CD4-positive, CD25-positive, alpha-beta regulatory T cell (primary cell): Measurements from ENCODE around the gene MEIS2. TPM values are rescaled to one million over a fixed set of nuclear protein-coding genes. Genes with fewer than 3 reads are reported as not detected.

ENCODE experiments used
- ATAC-seq, 2 donors: fragments of 150-1000 bp; cut with Tn5 transposase; one replicate each; pipeline ENCODE4 v1.10.0; 2021; ENCODE audit warnings: low read depth in 2 of 2, moderate number of reproducible peaks in 2 of 2, moderate library complexity in 1 of 2
- DNase-seq, 3 donors: peaks; one replicate each; pipeline versions ENCODE4 v3.0.0 to v3.0.0-alpha.2; 2012 to 2022; ENCODE audit warnings: mixed read lengths in 1 of 3
- H3K27ac ChIP-seq: one replicate; pipeline ENCODE4 v1.7.0; 2013; ENCODE audit warnings: mild to moderate bottlenecking, low read length; ENCODE audit not compliant: insufficient read depth, poor library complexity, severe bottlenecking
- H3K27me3 ChIP-seq: one replicate; pipeline ENCODE4 v1.7.0; 2013; ENCODE audit warnings: low read length; ENCODE audit not compliant: control insufficient read depth, insufficient read depth
- H3K36me3 ChIP-seq: one replicate; pipeline ENCODE4 v1.7.0; 2013; ENCODE audit warnings: mild to moderate bottlenecking, low read length, moderate library complexity; ENCODE audit not compliant: control insufficient read depth, insufficient read depth
- H3K4me1 ChIP-seq: 2 replicates; pipeline ENCODE4 v1.7.0; 2013; ENCODE audit warnings: mild to moderate bottlenecking, low read length; ENCODE audit not compliant: insufficient read depth, control insufficient read depth, poor library complexity, severe bottlenecking
- H3K4me3 ChIP-seq: one replicate; pipeline ENCODE4 v1.7.0; 2013; ENCODE audit warnings: low read depth, mild to moderate bottlenecking, low read length, moderate library complexity
- H3K9me3 ChIP-seq, 2 experiments: 1 replicate in 1 of 2; 2 replicates in 1 of 2; pipeline ENCODE4 v1.7.0; 2013; ENCODE audit warnings: low read length in 2 of 2, mild to moderate bottlenecking in 1 of 2, moderate library complexity in 1 of 2; ENCODE audit not compliant: control insufficient read depth in 2 of 2
- H3K27ac Mint-ChIP-seq, 3 donors: one replicate each; pipeline ENCODE4 v1.8.0; 2020 to 2022; ENCODE audit warnings: mild to moderate bottlenecking in 3 of 3, mixed read lengths in 3 of 3, moderate library complexity in 2 of 3
- H3K27me3 Mint-ChIP-seq: one replicate; pipeline ENCODE4 v1.8.0; 2022; ENCODE audit warnings: mild to moderate bottlenecking, mixed read lengths
- H3K36me3 Mint-ChIP-seq: one replicate; pipeline ENCODE4 v1.8.0; 2020; ENCODE audit warnings: mixed read lengths
- H3K4me1 Mint-ChIP-seq, 4 donors: one replicate each; pipeline ENCODE4 v1.8.0; 2020 to 2022; ENCODE audit warnings: mixed read lengths in 4 of 4, mild to moderate bottlenecking in 1 of 4
- H3K4me3 Mint-ChIP-seq, 4 donors: one replicate each; pipeline ENCODE4 v1.8.0; 2020 to 2022; ENCODE audit warnings: mild to moderate bottlenecking in 4 of 4, mixed read lengths in 4 of 4, moderate library complexity in 3 of 4
- H3K9me3 Mint-ChIP-seq, 7 donors: one replicate each; pipeline ENCODE4 v1.8.0; 2020 to 2022; ENCODE audit warnings: mixed read lengths in 7 of 7, mild to moderate bottlenecking in 3 of 7, moderate library complexity in 2 of 7
- polyA plus RNA-seq, 4 donors: library from polyadenylated mRNA; unstranded; fragments of 300-500 nt; fragmentation: Illumina TruSeq; gene quantifications; one replicate each; pipeline ENCODE4 v1.2.3, GENCODE V29; 2021
- total RNA-seq: library from RNA; stranded (reverse); gene quantifications from one replicate; pipeline ENCODE4 v1.2.3, GENCODE V29; 2022

MEIS2 gene
- total and polyA plus RNA-seq, 5 donors from 2014 or later, result not detected

DNA sequence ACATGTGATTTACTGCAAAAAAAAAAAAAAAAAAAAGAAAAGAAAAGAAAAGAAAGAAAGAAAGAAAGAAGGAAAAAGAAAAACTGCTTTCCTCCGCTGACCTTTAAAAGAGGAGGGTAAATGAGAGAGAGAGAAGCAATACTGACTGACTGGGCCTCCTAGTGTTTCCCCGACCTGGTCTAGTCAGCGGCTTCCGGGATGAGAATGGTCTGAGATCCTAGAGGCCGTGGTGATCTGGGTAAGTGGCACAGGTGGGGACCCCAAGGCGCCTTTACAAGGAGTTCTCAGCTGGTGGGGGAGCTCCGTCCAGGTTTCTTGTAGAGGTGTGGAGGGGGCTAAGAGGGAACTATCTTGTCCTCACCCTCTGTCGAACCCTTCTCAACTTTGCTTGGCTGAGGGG, 223.1 kb downstream of the MEIS2 start:
- DNase-seq, result no peak
- Mint-ChIP-seq H3K4me3 (peak overlapping the region in 1 of 4 donors; percentile 13), H3K9me3 (peaks cover 0 to 13% (median 0%) of the 10 kb centered on the region in 7 donors), H3K27ac (no peak overlapping the region), H3K27me3 (peaks cover 70% of the 10 kb centered on the region), H3K4me1 (peaks cover 0 to 7% (median 2%) of the 10 kb centered on the region in 4 donors), H3K36me3 (no peaks in the 10 kb centered on the region)
- no peak for ATAC-seq
- no peak overlapping the region for H3K27ac ChIP-seq
- H3K27me3 ChIP-seq, result peaks cover 44% of the 10 kb centered on the region
- no peak overlapping the region for H3K4me3 ChIP-seq
- H3K36me3 ChIP-seq, result no peaks in the 10 kb centered on the region
- no peaks in the 10 kb centered on the region for H3K9me3 ChIP-seq
- H3K4me1 ChIP-seq, result no peaks in the 10 kb centered on the region

DNA sequence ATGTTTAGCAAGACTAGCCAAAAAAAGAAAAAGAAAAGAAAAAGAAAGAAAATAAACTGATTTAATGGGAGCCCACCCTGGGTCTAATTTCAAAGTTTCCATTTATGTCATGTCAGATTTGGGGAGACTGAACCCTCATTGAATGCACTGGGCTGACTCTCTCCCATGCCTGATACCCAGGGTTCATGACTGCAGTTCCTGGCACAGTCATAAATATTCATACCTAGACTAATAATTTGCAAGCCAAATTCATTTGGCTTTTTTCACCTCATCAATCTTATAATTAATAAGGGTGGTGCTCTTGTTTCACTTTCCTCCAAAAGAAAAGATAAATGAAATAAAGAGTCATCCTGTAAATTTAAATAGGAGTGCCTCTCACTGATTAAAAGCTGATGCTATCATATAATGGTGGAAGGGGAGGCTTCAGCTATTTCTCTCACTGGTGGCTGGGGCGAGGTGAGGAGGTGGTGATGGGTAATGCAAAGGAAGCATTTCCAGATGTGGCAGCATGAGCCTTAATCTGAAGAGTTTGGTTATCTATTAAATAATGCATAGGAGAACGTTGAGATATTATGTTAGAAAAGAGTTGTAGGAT, 224.5 kb downstream of the MEIS2 start:
- Mint-ChIP-seq H3K27ac (no peak overlapping the region), H3K36me3 (no peaks in the 10 kb centered on the region), H3K9me3 (peaks cover 0 to 11% (median 0%) of the 10 kb centered on the region in 7 donors), H3K4me3 (no peak overlapping the region), H3K27me3 (peaks cover 57% of the 10 kb centered on the region), H3K4me1 (peaks cover 0 to 7% (median 2%) of the 10 kb centered on the region in 4 donors)
- H3K27ac ChIP-seq, result no peak overlapping the region
- H3K36me3 ChIP-seq, result no peaks in the 10 kb centered on the region
- no peak overlapping the region for H3K4me3 ChIP-seq
- no peak for DNase-seq
- peaks cover 31% of the 10 kb centered on the region for H3K27me3 ChIP-seq
- ATAC-seq, result no peak
- H3K4me1 ChIP-seq, result no peaks in the 10 kb centered on the region
- H3K9me3 ChIP-seq, result no peaks in the 10 kb centered on the region

DNA sequence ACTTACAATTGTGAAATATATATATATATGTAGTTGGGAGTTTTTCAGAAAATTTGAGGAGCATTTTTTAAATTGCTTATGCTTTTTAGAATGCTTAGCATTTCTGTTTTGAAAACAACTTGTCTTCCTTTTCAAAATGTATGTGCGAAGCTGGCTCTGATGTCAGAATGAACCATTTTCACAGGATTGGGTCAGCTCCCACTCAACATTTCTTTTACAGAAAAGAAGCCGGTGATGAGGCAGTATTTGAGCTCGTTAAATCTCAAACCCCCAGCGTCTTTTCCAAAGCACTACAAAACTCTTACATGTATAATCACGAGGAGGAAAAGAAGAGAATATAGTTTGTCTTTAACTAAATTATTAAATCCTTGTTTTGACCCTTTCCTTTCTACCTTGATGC, 225.4 kb downstream of the MEIS2 start:
- peaks cover 29% of the 10 kb centered on the region for H3K27me3 ChIP-seq
- DNase-seq, result no peak
- no peak overlapping the region for H3K27ac ChIP-seq
- Mint-ChIP-seq H3K36me3 (no peaks in the 10 kb centered on the region), H3K9me3 (peaks cover 0 to 11% (median 0%) of the 10 kb centered on the region in 7 donors), H3K27ac (no peak overlapping the region), H3K4me1 (peaks cover 0 to 7% (median 2%) of the 10 kb centered on the region in 4 donors), H3K4me3 (no peak overlapping the region), H3K27me3 (peaks cover 51% of the 10 kb centered on the region)
- H3K4me1 ChIP-seq, result no peaks in the 10 kb centered on the region
- no peaks in the 10 kb centered on the region for H3K36me3 ChIP-seq
- H3K9me3 ChIP-seq, result no peaks in the 10 kb centered on the region
- ATAC-seq, result no peak
- H3K4me3 ChIP-seq, result no peak overlapping the region

DNA sequence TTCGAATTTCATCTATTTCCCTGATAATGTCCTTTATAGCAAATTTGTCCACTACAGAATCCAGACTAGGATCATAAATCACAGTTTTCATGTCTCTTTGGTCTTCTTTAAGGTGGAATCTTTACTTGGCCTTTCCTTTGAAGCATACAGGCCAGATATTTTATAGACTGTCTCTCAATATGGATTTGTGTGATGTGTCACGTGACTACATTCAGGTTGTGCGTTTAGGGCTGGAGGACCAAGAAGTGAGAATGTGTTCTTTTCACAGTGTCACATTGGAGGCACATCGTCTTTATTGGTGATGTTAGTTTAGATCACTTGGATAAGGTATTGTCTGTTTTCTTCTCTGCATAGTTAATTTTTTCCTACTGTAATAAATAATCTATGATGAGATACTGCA, 232.9 kb downstream of the MEIS2 start:
- Mint-ChIP-seq H3K27me3 (no peaks in the 10 kb centered on the region), H3K27ac (no peak overlapping the region), H3K4me1 (no peaks in the 10 kb centered on the region), H3K9me3 (no peaks in the 10 kb centered on the region), H3K36me3 (no peaks in the 10 kb centered on the region), H3K4me3 (no peak overlapping the region)
- ATAC-seq (no peak), DNase-seq (no peak)
- Histone ChIP-seq H3K36me3 (no peaks in the 10 kb centered on the region), H3K4me1 (no peaks in the 10 kb centered on the region), H3K4me3 (no peak overlapping the region), H3K9me3 (no peaks in the 10 kb centered on the region), H3K27me3 (no peaks in the 10 kb centered on the region), H3K27ac (no peak overlapping the region)

DNA sequence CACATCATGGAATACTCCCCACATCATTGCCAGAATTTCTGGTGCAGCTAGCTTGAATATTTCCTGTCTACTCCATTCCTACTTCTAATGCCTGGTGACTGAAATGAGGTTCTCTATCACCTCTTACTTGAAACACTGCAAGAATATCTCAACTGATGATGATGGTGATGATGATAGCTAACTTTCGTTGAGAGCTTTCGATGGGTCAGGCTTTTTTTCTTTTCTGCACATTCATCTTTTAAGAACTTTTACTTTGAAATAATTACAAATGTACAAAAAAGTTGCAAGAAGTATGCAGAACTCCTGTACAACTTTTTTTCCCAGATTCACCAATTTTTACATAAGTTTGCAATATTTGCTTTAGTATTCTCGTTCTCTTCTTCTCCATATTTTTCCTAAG, 233.5 kb downstream of the MEIS2 start:
- H3K4me1 ChIP-seq, result no peaks in the 10 kb centered on the region
- ATAC-seq, result no peak
- H3K27me3 ChIP-seq, result no peaks in the 10 kb centered on the region
- Mint-ChIP-seq H3K9me3 (peaks cover 0 to 2% (median 0%) of the 10 kb centered on the region in 7 donors), H3K4me3 (no peak overlapping the region), H3K27ac (no peak overlapping the region), H3K36me3 (no peaks in the 10 kb centered on the region), H3K27me3 (no peaks in the 10 kb centered on the region), H3K4me1 (no peaks in the 10 kb centered on the region)
- no peak for DNase-seq
- H3K36me3 ChIP-seq, result no peaks in the 10 kb centered on the region
- H3K27ac ChIP-seq, result no peak overlapping the region
- H3K4me3 ChIP-seq, result no peak overlapping the region
- no peaks in the 10 kb centered on the region for H3K9me3 ChIP-seq

DNA sequence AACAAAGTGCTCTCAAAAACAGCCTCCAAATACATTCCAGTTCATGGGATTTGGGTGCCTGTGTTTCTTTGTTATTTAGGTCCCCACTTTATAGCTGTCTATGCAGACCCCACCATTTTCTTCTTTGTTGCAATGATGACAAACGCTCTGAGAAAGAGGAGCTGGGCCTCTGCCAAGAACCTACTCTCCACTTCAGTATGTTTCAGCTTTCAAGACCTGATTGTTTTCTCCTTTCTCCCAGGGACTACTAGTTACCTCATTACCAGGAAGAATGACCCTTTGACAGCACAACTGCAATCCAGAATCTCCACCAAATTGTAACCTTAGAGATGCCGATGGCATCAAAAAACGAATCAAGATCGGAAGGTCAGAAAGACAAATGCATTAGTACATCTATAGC, 236.8 kb downstream of the MEIS2 start:
- Histone ChIP-seq H3K27ac (no peak overlapping the region), H3K4me3 (no peak overlapping the region), H3K9me3 (no peaks in the 10 kb centered on the region), H3K27me3 (no peaks in the 10 kb centered on the region), H3K4me1 (no peaks in the 10 kb centered on the region), H3K36me3 (no peaks in the 10 kb centered on the region)
- Mint-ChIP-seq H3K4me1 (no peaks in the 10 kb centered on the region), H3K27ac (no peak overlapping the region), H3K27me3 (no peaks in the 10 kb centered on the region), H3K4me3 (no peak overlapping the region), H3K9me3 (peaks cover 0 to 3% (median 0%) of the 10 kb centered on the region in 7 donors), H3K36me3 (no peaks in the 10 kb centered on the region)
- DNase-seq, result no peak
- ATAC-seq, result no peak

DNA sequence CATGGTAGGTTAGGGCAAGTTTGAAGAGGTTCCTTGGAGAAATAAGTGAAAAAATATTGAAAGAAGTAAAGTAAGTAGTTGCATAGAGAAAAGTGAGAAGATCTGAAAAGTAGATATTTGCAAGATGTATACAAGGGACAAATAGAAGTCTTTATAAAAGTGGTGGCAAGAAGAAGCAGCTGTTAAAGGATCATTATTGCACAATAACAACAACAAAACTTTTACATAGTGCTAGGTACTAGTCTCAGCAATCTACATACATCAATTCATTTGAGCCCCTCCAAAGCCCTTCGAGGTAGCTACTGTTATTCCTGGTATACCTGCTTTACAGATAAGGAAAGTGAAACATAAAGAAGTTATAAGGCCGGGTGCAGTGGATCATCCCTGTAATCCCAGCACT, 239.6 kb downstream of the MEIS2 start:
- Mint-ChIP-seq H3K27ac (no peak overlapping the region), H3K27me3 (no peaks in the 10 kb centered on the region), H3K4me3 (no peak overlapping the region), H3K4me1 (no peaks in the 10 kb centered on the region), H3K9me3 (peaks cover 0 to 6% (median 0%) of the 10 kb centered on the region in 7 donors), H3K36me3 (no peaks in the 10 kb centered on the region)
- no peak overlapping the region for H3K27ac ChIP-seq
- ATAC-seq (no peak), DNase-seq (no peak)
- H3K9me3 ChIP-seq, result no peaks in the 10 kb centered on the region
- H3K36me3 ChIP-seq, result no peaks in the 10 kb centered on the region
- no peaks in the 10 kb centered on the region for H3K4me1 ChIP-seq
- H3K4me3 ChIP-seq, result no peak overlapping the region
- H3K27me3 ChIP-seq, result no peaks in the 10 kb centered on the region

DNA sequence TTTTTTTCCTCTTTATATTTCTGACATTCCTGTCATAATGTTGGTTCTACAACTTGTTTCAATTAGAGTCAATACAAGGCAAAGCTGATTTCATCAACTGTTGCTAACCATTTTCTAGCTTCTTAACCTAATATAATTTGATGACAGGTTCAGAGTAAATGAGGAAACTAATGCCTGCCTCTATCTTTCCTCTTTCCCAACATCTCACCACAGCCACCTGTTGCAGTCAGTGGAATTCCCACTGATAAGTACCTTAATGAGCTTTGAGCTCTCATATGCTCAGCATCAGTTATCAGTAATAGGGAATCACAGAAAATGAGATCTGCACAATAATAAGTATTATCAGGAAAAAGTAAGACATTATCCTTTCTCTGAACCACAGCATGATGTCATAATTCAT, 241.9 kb downstream of the MEIS2 start:
- Histone ChIP-seq H3K4me3 (no peak overlapping the region), H3K36me3 (no peaks in the 10 kb centered on the region), H3K27ac (no peak overlapping the region), H3K27me3 (no peaks in the 10 kb centered on the region), H3K9me3 (no peaks in the 10 kb centered on the region), H3K4me1 (no peaks in the 10 kb centered on the region)
- no peak for DNase-seq
- Mint-ChIP-seq H3K36me3 (no peaks in the 10 kb centered on the region), H3K27ac (no peak overlapping the region), H3K4me3 (no peak overlapping the region), H3K4me1 (no peaks in the 10 kb centered on the region), H3K9me3 (peaks cover 0 to 8% (median 0%) of the 10 kb centered on the region in 7 donors), H3K27me3 (no peaks in the 10 kb centered on the region)
- ATAC-seq, result no peak
